Breast epithelium (tissue), 4 donors: ENCODE measurements around the gene GET4. TPM values are rescaled to one million over a fixed set of nuclear protein-coding genes. Genes with fewer than 3 reads are reported as not detected.

Experiments
- DNase-seq, 2 donors: peaks; one replicate each; pipeline ENCODE4 v3.0.0-alpha.2; 2019; ENCODE audit warnings: low spot score in 2 of 2
- H3K27ac ChIP-seq, 2 donors: fragments of 200-600 bp; sonication (generic) in 1 of 2; one replicate each; pipeline ENCODE4 v1.5.1; 2016 to 2019; ENCODE audit warnings: mild to moderate bottlenecking in 1 of 2
- H3K27me3 ChIP-seq, 2 donors: fragments of 200-600 bp; sonication (generic) in 1 of 2; one replicate each; pipeline versions ENCODE4 v1.5.1 to v1.6.0; 2017 to 2019; ENCODE audit warnings: control low read depth in 1 of 2, mild to moderate bottlenecking in 1 of 2
- H3K36me3 ChIP-seq: fragments of 200-600 bp; one replicate; pipeline ENCODE4 v1.5.1; 2019
- H3K4me1 ChIP-seq, 2 donors: fragments of 200-600 bp; sonication (generic); one replicate each; pipeline ENCODE4 v1.5.1; 2016 to 2019; ENCODE audit warnings: control low read depth in 1 of 2
- H3K4me3 ChIP-seq, 3 donors: fragments of 200-600 bp; sonication (generic); 1 replicate in 2 of 3; 2 replicates in 1 of 3; pipeline ENCODE4 v1.5.1; 2016 to 2019; ENCODE audit warnings: mild to moderate bottlenecking in 3 of 3, moderate library complexity in 2 of 3
- H3K9me3 ChIP-seq, 2 donors: fragments of 200-600 bp; sonication (generic) in 1 of 2; one replicate each; pipeline ENCODE4 v1.5.1; 2016 to 2019; ENCODE audit warnings: control low read depth in 1 of 2
- CTCF ChIP-seq, 3 donors: fragments of 450-650 bp; IDR thresholded peaks; one replicate each; pipeline ENCODE4 v1.5.1; 2016 to 2017; ENCODE audit warnings: antibody characterized with exemption in 3 of 3, mild to moderate bottlenecking in 3 of 3, moderate library complexity in 3 of 3
- POLR2A ChIP-seq: fragments of 450-650 bp; IDR thresholded peaks from one replicate; pipeline ENCODE4 v1.6.1; 2016; ENCODE audit warnings: antibody characterized with exemption, mild to moderate bottlenecking, moderate library complexity
- POLR2AphosphoS5 ChIP-seq, 3 donors: sonication (generic); formaldehyde crosslinking; IDR thresholded peaks; one replicate each; pipeline ENCODE4 v1.6.1; 2017; ENCODE audit warnings: antibody characterized with exemption in 3 of 3
- intact Hi-C: fragments of 100-400 bp; cut with DNase I; formaldehyde crosslinking; loops from one replicate; pipeline ENCODE4 v1.15.1; 2023; ENCODE audit warnings: low total_unique reads
- total RNA-seq, 3 donors: library from RNA; depleted of rRNA; stranded (reverse); fragments of >200 nt; gene quantifications; one replicate each; pipeline ENCODE4 v1.1.0, GENCODE V29; 2016

Gene GET4
- total RNA-seq, 3 donors from 2014 or later: 23.7 to 33.4 (median 29.5) TPM

- Histone ChIP-seq H3K27me3 (peaks cover 0 to 5% of the 10 kb centered on the region in 2 donors), H3K27ac (peak overlapping the region; percentile 86 to 95), H3K4me1 (peaks cover 0 to 4% of the 10 kb centered on the region in 2 donors), H3K9me3 (no peaks in the 10 kb centered on the region), H3K36me3 (no peaks in the 10 kb centered on the region), H3K4me3 (peak overlapping the region in 2 of 3 donors; percentile 42 to 57)
- intact Hi-C loops: no loop called here
- no peak for DNase-seq
- TF ChIP-seq POLR2AphosphoS5 (IDR thresholded peaks at IDR 0.05) (no peak), CTCF (IDR thresholded peaks at IDR 0.05) (no peak), POLR2A (no peak)
These were observed 68.4 kb downstream of the GET4 start for GRCh38 chr7:944744-945143.

- intact Hi-C loops: no loop called here
- DNase-seq: peak in 1 of 2 donors; percentile 38
- Histone ChIP-seq H3K4me3 (peak overlapping the region in 2 of 3 donors; percentile 42 to 57), H3K27ac (peak overlapping the region; percentile 86 to 95), H3K4me1 (peaks cover 0 to 4% of the 10 kb centered on the region in 2 donors), H3K27me3 (peaks cover 0 to 5% of the 10 kb centered on the region in 2 donors), H3K36me3 (no peaks in the 10 kb centered on the region), H3K9me3 (no peaks in the 10 kb centered on the region)
- TF ChIP-seq POLR2A: no peak
- no peak for TF ChIP-seq POLR2AphosphoS5 (IDR thresholded peaks at IDR 0.05)
- TF ChIP-seq CTCF (IDR thresholded peaks at IDR 0.05): no peak
These were observed 68.8 kb downstream of the GET4 start for GRCh38 chr7:945147-945555.

- H3K27me3 ChIP-seq: peaks cover 0 to 5% of the 10 kb centered on the region in 2 donors
- no peaks in the 10 kb centered on the region for H3K9me3 ChIP-seq
- H3K4me3 ChIP-seq: peak overlapping the region in 2 of 3 donors; percentile 42 to 57
- H3K27ac ChIP-seq: peak overlapping the region; percentile 86 to 95
- intact Hi-C loops: no loop called here
- H3K36me3 ChIP-seq: no peaks in the 10 kb centered on the region
- peak; percentile 88 to 95 for DNase-seq
- H3K4me1 ChIP-seq: peaks cover 0 to 4% of the 10 kb centered on the region in 2 donors
- TF ChIP-seq CTCF (IDR thresholded peaks at IDR 0.05) (no peak), POLR2AphosphoS5 (IDR thresholded peaks at IDR 0.05) (peak in 1 of 3 donors; percentile 34)
These were observed 69.4 kb downstream of the GET4 start for GRCh38 chr7:945556-946255.

Other genes starting within 250 kb of the GET4 start
- gene DNAAF5, start 149.9 kb upstream of the GET4 start, total RNA-seq: 10 to 100 TPM; 14.1 to 29.8 (median 23.6) TPM
- 10 to 100 TPM in 1 of 3 donors, 1 to 10 TPM in 2; 3.7 to 10.5 (median 7.9) TPM for gene PRKAR1B, start 149.3 kb upstream of the GET4 start, total RNA-seq
- gene SUN1, start 44.1 kb upstream of the GET4 start, total RNA-seq: 100 to 1,000 TPM; 153 to 189 (median 160) TPM
- 10 to 100 TPM in 2 of 3 donors, 1 to 10 TPM in 1; 7.5 to 15.5 (median 14.0) TPM for gene ADAP1, start 78.1 kb downstream of the GET4 start, total RNA-seq
- gene COX19, start 99.0 kb downstream of the GET4 start, total RNA-seq: 10 to 100 TPM in 1 of 3 donors, 1 to 10 TPM in 2; 8.5 to 17.3 (median 8.8) TPM
- not detected for gene CYP2W1, start 106.6 kb downstream of the GET4 start, total RNA-seq
- 10 to 100 TPM; 24.1 to 56.8 (median 43.6) TPM for gene GPR146, start 168.0 kb downstream of the GET4 start, total RNA-seq
- 1 to 10 TPM; 2.6 to 3.3 (median 3.2) TPM for gene GPER1, start 211.6 kb downstream of the GET4 start, total RNA-seq